ENCODE measurements around the gene BCL7A. TPM values are rescaled to one million over a fixed set of nuclear protein-coding genes. Genes with fewer than 3 reads are reported as not detected.

Gene BCL7A
- total and polyA plus RNA-seq, 10 of the 15 experiments (the other 5 are each of a cell fraction or from before 2014, with no cell fraction given), result 0.37 to 17.2 (median 11.7) TPM

- Histone ChIP-seq H3K79me2 (ENCODE audit: control insufficient read depth, insufficient read depth, low read length) (no peaks in the 10 kb centered on the region), H3K36me3 (ENCODE audit: control insufficient read depth in 2 of 2, insufficient read depth in 2 of 2, low read length in 1 of 2) (no peaks in the 10 kb centered on the region), H3K9ac (ENCODE audit: control insufficient read depth, insufficient read depth, low read length) (no peak overlapping the region), H3K4me2 (ENCODE audit: control insufficient read depth, insufficient read depth) (peak overlapping the region; percentile 86), H3K27ac (ENCODE audit: control insufficient read depth, insufficient read depth) (0 out of 2 replicates have a peak overlapping the region, but pooled peaks have one; percentile 9), H2AFZ (ENCODE audit: control insufficient read depth, low read depth, low read length) (no peak overlapping the region; the same call in 1 of the 2 replicates), H3K9me3 (replicated peaks; ENCODE audit: control insufficient read depth, insufficient read depth, low read length) (no peaks in the 10 kb centered on the region), H4K20me1 (ENCODE audit: control insufficient read depth, insufficient read depth) (no peaks in the 10 kb centered on the region), H3K4me3 (peak overlapping the region; percentile 48; the same call in 1 of the 2 replicates), H3K27me3 (replicated peaks in 1 of 2; ENCODE audit: control insufficient read depth in 2 of 2, insufficient read depth in 2 of 2, low read length in 1 of 2) (no peaks in the 10 kb centered on the region), H3K4me1 (ENCODE audit: control insufficient read depth, insufficient read depth, low read length) (peaks cover 15% of the 10 kb centered on the region)
- FAIRE-seq (no peak), ATAC-seq (no peak; the same call in 2 of the 3 replicates), DNase-seq (ENCODE audit: low read depth, low spot score) (no peak)
- SMC1A ChIA-PET (ENCODE audit: uncharacterized antibody, unreplicated experiment), result interaction anchor here (1.0 to 2.4 kb wide), 3 partner anchors 13 to 52 kb away, joined by 3 to 15 read pairs (median 3); no protein-coding TSS in a partner anchor
- 95% methylated on average over 5 of the region's 5 CpGs for WGBS (ENCODE audit: insufficient coverage, insufficient replicate concordance, low lambda C conversion rate, missing lambda C conversion rate)
- TF ChIP-seq CBFB (IDR thresholded peaks at IDR 0.05; ENCODE audit: low read depth) (no peak), ASH2L (IDR thresholded peaks at IDR 0.05; ENCODE audit: borderline replicate concordance, low read depth) (no peak), BCL11A (IDR thresholded peaks at IDR 0.05; ENCODE audit: low read depth, low read length) (no peak), WRNIP1 (IDR thresholded peaks at IDR 0.05; ENCODE audit: borderline replicate concordance, low read depth, low read length) (no peak), SMAD5 (IDR thresholded peaks at IDR 0.05; ENCODE audit: low read depth) (no peak), BCLAF1 (IDR thresholded peaks at IDR 0.05) (no peak), HDAC2 (IDR thresholded peaks at IDR 0.05) (no peak), NRF1 (conservative IDR thresholded peaks at IDR 0.05; ENCODE audit: low read depth, low read length) (no peak), GABPA (IDR thresholded peaks at IDR 0.05; ENCODE audit: low read depth) (no peak), FOXK2 (IDR thresholded peaks at IDR 0.05) (no peak), ZNF207 (IDR thresholded peaks at IDR 0.05; ENCODE audit: borderline replicate concordance) (no peak), IRF3 (IDR thresholded peaks at IDR 0.05) (no peak), PAX5 (IDR thresholded peaks at IDR 0.05; ENCODE audit: borderline replicate concordance, low read depth, low read length) (no peak), CREM (IDR thresholded peaks at IDR 0.05; ENCODE audit: low read depth) (no peak), SREBF1 (IDR thresholded peaks at IDR 0.05; ENCODE audit: low read length) (no peak), PRDM15 (CRISPR knock-in tag; IDR thresholded peaks at IDR 0.05) (no peak)
- CTCF ChIA-PET, result interaction anchor here (0.6 to 2.5 kb wide), 5 partner anchors 14 to 573 kb away, joined by 3 to 15 read pairs (median 10); no protein-coding TSS in a partner anchor
- POLR2A ChIA-PET, result interaction anchor here (0.6 to 2.5 kb wide), 4 partner anchors 11 to 653 kb away, joined by 3 to 14 read pairs (median 8); partner anchors contain the start of gene MLXIP
- intact Hi-C loops (cut with micrococcal nuclease; ENCODE audit: unreplicated experiment) (no loop called here), in situ Hi-C loops (cut with MboI) (no loop called here)
- no TSS peak for BruUV-seq (replicated peaks)
- RAD21 ChIA-PET (ENCODE audit: unreplicated experiment), result interaction anchor here (0.7 to 3.4 kb wide), 5 partner anchors 12 to 695 kb away, joined by 3 to 10 read pairs (median 4); partner anchors contain the start of gene LRRC43
Measured at GRCh38 chr12:122067548-122067947, 45.9 kb downstream of the BCL7A start.

Data from GM12878 (cell line).